GM12878 (cell line): ENCODE measurements around the gene SEMA3B. TPM values are rescaled to one million over a fixed set of nuclear protein-coding genes. Genes with fewer than 3 reads are reported as not detected.

Experiments
- ATAC-seq: fragments of 200-7000 bp; cut with Tn5 transposase; 3 replicates; pipeline ENCODE4 v1.9.1; 2020; ENCODE audit warnings: mild to moderate bottlenecking, moderate library complexity
- BruUV-seq: library from RNA; stranded (reverse); fragments of 400-500 nt; replicated peaks from 2 replicates; lab custom pipeline; 2021; lab: Mats Ljungman, UMichigan
- CTCF ChIA-PET: fragments of 300-600 bp; sonication (Branson Sonifier 250); formaldehyde crosslinking; extraction: SDS; loops from one replicate; lab custom pipeline; 2021; ENCODE audit warnings: inconsistent platforms; lab: Yijun Ruan, JAX
- POLR2A ChIA-PET: fragments of 350-600 bp; formaldehyde crosslinking; extraction: SDS; loops from one replicate; lab custom pipeline; 2021; ENCODE audit warnings: inconsistent platforms; lab: Charles Lee
- RAD21 ChIA-PET: fragments of 300-600 bp; sonication (Branson Sonifier 250); formaldehyde crosslinking; loops from one replicate; lab custom pipeline; 2023; ENCODE audit warnings: antibody characterized with exemption; ENCODE audit not compliant: unreplicated experiment; lab: Charles Lee
- SMC1A ChIA-PET: fragments of 300-600 bp; sonication (Branson Sonifier 250); formaldehyde crosslinking; loops from one replicate; lab custom pipeline; 2023; ENCODE audit not compliant: unreplicated experiment, uncharacterized antibody; lab: Charles Lee
- DNase-seq: peaks from one replicate; pipeline ENCODE4 v3.0.0-alpha.2; 2011; ENCODE audit warnings: low read depth, low spot score
- FAIRE-seq: peaks from 3 replicates; lab custom pipeline; 2011; peaks lifted over from hg19 to GRCh38; lab: Jason Lieb, UNC
- H2AFZ ChIP-seq: 2 replicates; pipeline ENCODE4 v1.6.0; 2011; ENCODE audit warnings: low read depth, low read length, control low read depth; ENCODE audit not compliant: control insufficient read depth
- H3K27ac ChIP-seq: 2 replicates; pipeline ENCODE4 v1.5.1; 2011; ENCODE audit warnings: control low read depth; ENCODE audit not compliant: control insufficient read depth, insufficient read depth
- H3K27me3 ChIP-seq, 2 experiments: replicated peaks in 1 of 2; 2 replicates each; pipeline versions ENCODE4 v1.6.0 to v1.6.1; 2011; ENCODE audit warnings: low read length in 1 of 2; ENCODE audit not compliant: control insufficient read depth in 2 of 2, insufficient read depth in 2 of 2
- H3K36me3 ChIP-seq, 2 experiments: 2 replicates each; pipeline ENCODE4 v1.5.1; 2011; ENCODE audit warnings: low read length in 1 of 2; ENCODE audit not compliant: control insufficient read depth in 2 of 2, insufficient read depth in 2 of 2
- H3K4me1 ChIP-seq: 2 replicates; pipeline ENCODE4 v1.6.1; 2011; ENCODE audit warnings: mild to moderate bottlenecking, low read length, moderate library complexity, mixed read lengths; ENCODE audit not compliant: control insufficient read depth, insufficient read depth
- H3K4me2 ChIP-seq: 2 replicates; pipeline ENCODE4 v1.6.0; 2011; ENCODE audit warnings: control low read depth; ENCODE audit not compliant: control insufficient read depth, insufficient read depth
- H3K4me3 ChIP-seq: fragments of 200-600 bp; sonication (generic); 2 replicates; pipeline ENCODE4 v1.5.1; 2016
- H3K79me2 ChIP-seq: 2 replicates; pipeline ENCODE4 v1.6.0; 2011; ENCODE audit warnings: low read length; ENCODE audit not compliant: control insufficient read depth, insufficient read depth
- H3K9ac ChIP-seq: 2 replicates; pipeline ENCODE4 v1.8.0; 2011; ENCODE audit warnings: low read length, control low read depth, mixed read lengths; ENCODE audit not compliant: control insufficient read depth, insufficient read depth
- H3K9me3 ChIP-seq: replicated peaks from 3 replicates; pipeline ENCODE4 v1.5.1; 2011; ENCODE audit warnings: mild to moderate bottlenecking, low read length; ENCODE audit not compliant: control insufficient read depth, insufficient read depth
- H4K20me1 ChIP-seq: 2 replicates; pipeline ENCODE4 v1.6.0; 2011; ENCODE audit not compliant: control insufficient read depth, insufficient read depth
- FOXM1 ChIP-seq: IDR thresholded peaks from 2 replicates; pipeline ENCODE4 v1.6.1; 2012; ENCODE audit warnings: low read depth, mild to moderate bottlenecking, inconsistent platforms, low read length, moderate library complexity
- HCFC1 ChIP-seq: fragments of 150-350 bp; IDR thresholded peaks from 2 replicates; pipeline ENCODE4 v1.6.1; 2014; ENCODE audit warnings: low read length
- IKZF1 ChIP-seq: fragments of 450-650 bp; conservative IDR thresholded peaks from 2 replicates; pipeline ENCODE4 v1.6.1; 2017; ENCODE audit warnings: antibody characterized with exemption, mild to moderate bottlenecking
- KDM1A ChIP-seq: fragments of 200-600 bp; sonication (generic); IDR thresholded peaks from 2 replicates; pipeline ENCODE4 v1.6.1; 2016; ENCODE audit warnings: borderline replicate concordance
- MXI1 ChIP-seq: fragments of 150-350 bp; IDR thresholded peaks from 2 replicates; pipeline ENCODE4 v1.6.1; 2011; ENCODE audit warnings: low read depth, mild to moderate bottlenecking, inconsistent platforms, low read length, improper control_type of control experiment
- PAX8 ChIP-seq: fragments of 450-650 bp; IDR thresholded peaks from 2 replicates; pipeline ENCODE4 v1.6.1; 2017; ENCODE audit warnings: mild to moderate bottlenecking, moderate library complexity
- POLR2AphosphoS5 ChIP-seq: IDR thresholded peaks from 2 replicates; pipeline ENCODE4 v1.6.1; 2011; ENCODE audit warnings: mild to moderate bottlenecking, low read length, inconsistent platforms
- STAT1 ChIP-seq: fragments of 450-650 bp; conservative IDR thresholded peaks from 2 replicates; pipeline ENCODE4 v1.6.1; 2014; ENCODE audit warnings: antibody characterized with exemption, mild to moderate bottlenecking
- WGBS: methylation state at CpG from one replicate; pipeline ENCODE4 v1.1.6; 2016; ENCODE audit warnings: low lambda C conversion rate; ENCODE audit not compliant: insufficient replicate concordance, insufficient coverage; ENCODE audit errors: missing lambda C conversion rate; 5-methylcytosine and 5-hydroxymethylcytosine counted together
- in situ Hi-C: fragments of 300-500 bp; cut with MboI; formaldehyde crosslinking; loops from 9 replicates; pipeline ENCODE4 v1.14.3; 2018; ENCODE audit warnings: mixed read lengths
- intact Hi-C: fragments of 100-400 bp; cut with micrococcal nuclease; formaldehyde crosslinking; loops from one replicate; pipeline ENCODE4 v1.14.2; 2022; ENCODE audit not compliant: unreplicated experiment
- polyA plus RNA-seq, 11 experiments: library from polyadenylated mRNA; depleted of rRNA in 4 of 11; unstranded in 6 of 11; stranded (reverse) in 5 of 11; fragments of >200 nt; fragmentation: Nextera tagmentation in 4 of 11; fragmentation: Illumina TruSeq in 1 of 11; extraction: Ambion mirVana in 4 of 11; extraction: Trizol in 1 of 11; gene quantifications; 1 replicate in 1 of 11; 2 replicates in 10 of 11; pipeline versions ENCODE4 v1.2.1 to v1.2.3, GENCODE V29; 2011 to 2016; ENCODE audit warnings: inconsistent platforms in 2 of 11, missing spikeins in 2 of 11, low read depth in 1 of 11
- total RNA-seq, 4 experiments: library from RNA; depleted of rRNA in 3 of 4; stranded (reverse); fragments of >200 nt in 3 of 4; fragmentation: Illumina TruSeq in 1 of 4; extraction: Trizol in 1 of 4; gene quantifications; 2 replicates each; pipeline versions ENCODE4 v1.2.1 to v1.2.3, GENCODE V29; 2013 to 2021
- TF ChIP-seq, protein P1 (sequence below): fragments of 450-650 bp; IDR thresholded peaks from 2 replicates; pipeline ENCODE4 v1.6.1; 2016; ENCODE audit warnings: mild to moderate bottlenecking

The SEMA3B gene
- total and polyA plus RNA-seq, 10 of the 15 experiments (the other 5 are each of a cell fraction or from before 2014, with no cell fraction given): 0.06 to 0.59 (median 0.14) TPM; not detected in 2

DNA sequence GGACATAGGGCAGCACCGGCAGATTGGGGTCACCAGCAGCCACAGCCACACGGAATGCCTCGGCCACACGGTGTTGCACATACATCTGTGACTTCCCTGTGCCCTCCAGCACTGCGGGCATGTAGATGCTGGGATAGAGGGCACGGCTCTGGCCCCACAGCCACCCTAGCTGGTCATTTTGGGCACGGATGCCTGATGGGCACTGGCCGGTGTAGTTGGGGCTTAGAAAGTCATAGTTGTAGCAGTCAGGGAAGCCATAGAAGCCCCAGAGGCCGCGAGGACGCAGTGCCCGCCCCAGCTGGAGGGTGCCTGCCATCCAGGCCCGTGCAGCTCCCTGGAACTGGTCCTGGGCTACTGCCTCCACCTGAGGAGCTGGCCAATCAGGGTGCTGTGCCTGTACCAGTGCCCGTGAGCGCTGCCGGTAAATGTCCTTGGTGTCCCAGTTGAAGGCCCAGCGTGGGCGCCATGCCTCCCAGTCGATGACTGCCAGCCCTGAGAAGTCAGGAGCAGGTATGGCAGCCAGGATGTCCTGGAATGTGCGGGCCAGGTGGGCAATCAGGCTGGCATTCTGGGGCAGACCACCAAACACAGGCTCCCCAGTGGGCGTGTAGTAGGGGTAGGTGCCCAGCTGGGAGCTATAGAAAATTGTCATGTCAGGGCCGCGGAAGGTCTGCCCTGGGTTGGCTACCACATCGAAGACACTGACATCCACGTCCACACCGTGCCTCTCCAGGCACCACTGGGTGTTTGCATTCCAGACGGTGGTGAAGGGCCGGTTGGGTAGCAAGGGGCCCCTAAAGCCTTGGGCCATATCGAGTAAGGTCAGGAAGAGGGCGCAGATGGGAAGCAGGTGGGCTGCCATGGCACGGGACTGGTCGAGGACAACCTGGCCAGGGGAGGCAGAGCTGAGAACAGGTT lies 33.4 kb downstream of the SEMA3B start:
- no TSS peak for BruUV-seq
- ATAC-seq (no peak), FAIRE-seq (no peak), DNase-seq (no peak)
- no peaks in the 10 kb centered on the region for H4K20me1 ChIP-seq
- no peaks in the 10 kb centered on the region for H3K36me3 ChIP-seq
- ChIA-PET RAD21 (no interaction called here), CTCF (interaction anchor here (3.5 kb wide), 1 partner anchor 22 kb away, joined by 13 read pairs; no protein-coding TSS in a partner anchor), SMC1A (no interaction called here), POLR2A (interaction anchor here (0.7 kb wide), 1 partner anchor 14 kb away, joined by 6 read pairs; no protein-coding TSS in a partner anchor)
- WGBS: 79% methylated on average over 32 of the region's 32 CpGs
- H3K4me1 ChIP-seq: peaks cover 4% of the 10 kb centered on the region
- H3K4me2 ChIP-seq: no peak overlapping the region
- no peaks in the 10 kb centered on the region for H3K9me3 ChIP-seq
- TF ChIP-seq MXI1 (no peak), IKZF1 (no peak), POLR2AphosphoS5 (no peak), STAT1 (no peak), PAX8 (no peak), FOXM1 (no peak), KDM1A (no peak), HCFC1 (no peak)
- TF ChIP-seq, protein P1, sequence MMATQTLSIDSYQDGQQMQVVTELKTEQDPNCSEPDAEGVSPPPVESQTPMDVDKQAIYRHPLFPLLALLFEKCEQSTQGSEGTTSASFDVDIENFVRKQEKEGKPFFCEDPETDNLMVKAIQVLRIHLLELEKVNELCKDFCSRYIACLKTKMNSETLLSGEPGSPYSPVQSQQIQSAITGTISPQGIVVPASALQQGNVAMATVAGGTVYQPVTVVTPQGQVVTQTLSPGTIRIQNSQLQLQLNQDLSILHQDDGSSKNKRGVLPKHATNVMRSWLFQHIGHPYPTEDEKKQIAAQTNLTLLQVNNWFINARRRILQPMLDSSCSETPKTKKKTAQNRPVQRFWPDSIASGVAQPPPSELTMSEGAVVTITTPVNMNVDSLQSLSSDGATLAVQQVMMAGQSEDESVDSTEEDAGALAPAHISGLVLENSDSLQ: no peak
- H3K79me2 ChIP-seq: peaks cover 2% of the 10 kb centered on the region; the same call in 1 of the 2 replicates
- intact Hi-C loops (no loop called here), in situ Hi-C loops (no loop called here)
- H2AFZ ChIP-seq: no peak overlapping the region
- no peak overlapping the region for H3K4me3 ChIP-seq
- no peak overlapping the region for H3K27ac ChIP-seq
- no peaks in the 10 kb centered on the region for H3K27me3 ChIP-seq
- no peak overlapping the region for H3K9ac ChIP-seq
